ENCODE data around the gene THRB.

DNA sequence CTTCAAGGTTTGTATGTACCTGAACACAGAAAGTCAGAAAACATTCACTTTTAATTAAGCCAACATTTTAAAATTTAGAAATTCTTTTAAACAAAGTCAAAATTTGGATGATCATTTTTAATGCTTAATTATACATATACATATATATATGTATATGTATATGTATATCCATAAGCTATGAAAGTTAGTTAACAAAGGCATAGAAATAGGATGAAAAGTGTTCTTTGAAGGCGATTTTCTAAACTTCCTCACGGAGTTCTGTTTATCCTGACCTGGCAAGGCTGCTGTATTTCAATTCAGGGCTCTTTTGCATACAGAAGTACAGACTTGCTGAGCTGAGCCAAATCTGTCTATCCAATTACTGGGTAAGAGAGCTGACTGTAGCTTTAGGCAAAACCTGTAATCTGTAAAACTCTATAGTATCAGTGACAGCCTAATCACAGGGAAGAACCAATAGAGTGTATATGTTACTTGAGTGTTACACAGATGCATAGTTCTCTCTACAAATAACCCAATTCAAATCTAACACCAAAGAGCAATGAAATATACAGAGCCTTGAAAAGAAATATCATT lies 32.1 kb upstream of the THRB start:
- TF ChIP-seq FOXJ3 (CRISPR knock-in tag; IDR thresholded peaks at IDR 0.05) (no peak), SMC3 (IDR thresholded peaks at IDR 0.05; ENCODE audit: low read depth, low read length) (no peak)
- TF ChIP-seq, protein P1, sequence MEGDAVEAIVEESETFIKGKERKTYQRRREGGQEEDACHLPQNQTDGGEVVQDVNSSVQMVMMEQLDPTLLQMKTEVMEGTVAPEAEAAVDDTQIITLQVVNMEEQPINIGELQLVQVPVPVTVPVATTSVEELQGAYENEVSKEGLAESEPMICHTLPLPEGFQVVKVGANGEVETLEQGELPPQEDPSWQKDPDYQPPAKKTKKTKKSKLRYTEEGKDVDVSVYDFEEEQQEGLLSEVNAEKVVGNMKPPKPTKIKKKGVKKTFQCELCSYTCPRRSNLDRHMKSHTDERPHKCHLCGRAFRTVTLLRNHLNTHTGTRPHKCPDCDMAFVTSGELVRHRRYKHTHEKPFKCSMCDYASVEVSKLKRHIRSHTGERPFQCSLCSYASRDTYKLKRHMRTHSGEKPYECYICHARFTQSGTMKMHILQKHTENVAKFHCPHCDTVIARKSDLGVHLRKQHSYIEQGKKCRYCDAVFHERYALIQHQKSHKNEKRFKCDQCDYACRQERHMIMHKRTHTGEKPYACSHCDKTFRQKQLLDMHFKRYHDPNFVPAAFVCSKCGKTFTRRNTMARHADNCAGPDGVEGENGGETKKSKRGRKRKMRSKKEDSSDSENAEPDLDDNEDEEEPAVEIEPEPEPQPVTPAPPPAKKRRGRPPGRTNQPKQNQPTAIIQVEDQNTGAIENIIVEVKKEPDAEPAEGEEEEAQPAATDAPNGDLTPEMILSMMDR (IDR thresholded peaks at IDR 0.05) = no peak
